Lower leg skin (tissue), 3 donors: ENCODE data around the gene HBEGF.

ENCODE experiments used
- POLR2A ChIP-seq, 2 donors: fragments of 450-650 bp; IDR thresholded peaks; one replicate each; pipeline ENCODE4 v1.6.1; 2016 to 2017; ENCODE audit warnings: antibody characterized with exemption in 2 of 2, mild to moderate bottlenecking in 1 of 2, moderate library complexity in 1 of 2
- TF ChIP-seq, protein P1 (sequence below), 3 donors: fragments of 450-650 bp; IDR thresholded peaks; one replicate each; pipeline ENCODE4 v1.5.1; 2016; ENCODE audit warnings: antibody characterized with exemption in 3 of 3, mild to moderate bottlenecking in 3 of 3, moderate library complexity in 2 of 3

DNA sequence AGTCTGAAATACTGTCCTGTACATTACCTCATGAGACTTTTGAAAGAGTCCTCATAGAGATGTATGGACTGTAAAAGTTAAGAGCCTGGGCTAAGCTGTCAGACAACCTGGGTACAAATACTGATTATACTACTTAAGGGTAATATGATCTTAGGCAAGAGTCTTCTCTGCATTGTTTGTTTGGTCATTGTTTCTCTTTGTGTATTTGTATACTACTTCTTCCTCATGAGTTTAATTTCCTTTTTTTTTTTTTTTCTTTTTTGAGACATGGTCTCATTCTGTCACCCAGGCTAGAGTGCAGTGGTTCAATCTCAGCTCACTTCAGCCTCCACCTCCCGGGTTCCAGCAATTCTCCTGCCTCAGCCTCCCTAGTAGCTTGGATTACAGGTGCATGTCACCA is 40.9 kb downstream of the HBEGF start:
- no peak for TF ChIP-seq POLR2A (IDR thresholded peaks at IDR 0.05)
- TF ChIP-seq, protein P1, sequence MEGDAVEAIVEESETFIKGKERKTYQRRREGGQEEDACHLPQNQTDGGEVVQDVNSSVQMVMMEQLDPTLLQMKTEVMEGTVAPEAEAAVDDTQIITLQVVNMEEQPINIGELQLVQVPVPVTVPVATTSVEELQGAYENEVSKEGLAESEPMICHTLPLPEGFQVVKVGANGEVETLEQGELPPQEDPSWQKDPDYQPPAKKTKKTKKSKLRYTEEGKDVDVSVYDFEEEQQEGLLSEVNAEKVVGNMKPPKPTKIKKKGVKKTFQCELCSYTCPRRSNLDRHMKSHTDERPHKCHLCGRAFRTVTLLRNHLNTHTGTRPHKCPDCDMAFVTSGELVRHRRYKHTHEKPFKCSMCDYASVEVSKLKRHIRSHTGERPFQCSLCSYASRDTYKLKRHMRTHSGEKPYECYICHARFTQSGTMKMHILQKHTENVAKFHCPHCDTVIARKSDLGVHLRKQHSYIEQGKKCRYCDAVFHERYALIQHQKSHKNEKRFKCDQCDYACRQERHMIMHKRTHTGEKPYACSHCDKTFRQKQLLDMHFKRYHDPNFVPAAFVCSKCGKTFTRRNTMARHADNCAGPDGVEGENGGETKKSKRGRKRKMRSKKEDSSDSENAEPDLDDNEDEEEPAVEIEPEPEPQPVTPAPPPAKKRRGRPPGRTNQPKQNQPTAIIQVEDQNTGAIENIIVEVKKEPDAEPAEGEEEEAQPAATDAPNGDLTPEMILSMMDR (IDR thresholded peaks at IDR 0.05): no peak
